ENCODE results near the gene CST7.
A peak's percentile ranks its signal among the peaks of the same experiment; 100 is the strongest.
"Not testable (repeated sequence)": the region's sequence is repeated elsewhere in the genome, so short reads cannot be mapped to it uniquely, and the experiment has no call there.

The CST7 gene

GRCh38 chr20:24948939-24949679, at the start of gene CST7:
TSS of gene CST7 (plus strand) at chr20:24949269. CDS start at chr20:24949506, 237 bp downstream.
- peak; percentile 47 to 81 (median 60) for DNase-seq (ENCODE audit: low read depth in 4 of 4, low spot score in 1 of 4)

- DNase-seq (ENCODE audit: low read depth in 4 of 4, low spot score in 1 of 4): no peak
Measured at GRCh38 chr20:24906806-24907205, 42.3 kb upstream of the CST7 start.

- no peak for DNase-seq (ENCODE audit: low read depth in 4 of 4, low spot score in 1 of 4)
Measured at GRCh38 chr20:24908642-24909041, 40.4 kb upstream of the CST7 start.

GRCh38 chr20:24909086-24909780, 39.8 kb upstream of the CST7 start:
- DNase-seq (ENCODE audit: low read depth in 4 of 4, low spot score in 1 of 4): no peak

DNA sequence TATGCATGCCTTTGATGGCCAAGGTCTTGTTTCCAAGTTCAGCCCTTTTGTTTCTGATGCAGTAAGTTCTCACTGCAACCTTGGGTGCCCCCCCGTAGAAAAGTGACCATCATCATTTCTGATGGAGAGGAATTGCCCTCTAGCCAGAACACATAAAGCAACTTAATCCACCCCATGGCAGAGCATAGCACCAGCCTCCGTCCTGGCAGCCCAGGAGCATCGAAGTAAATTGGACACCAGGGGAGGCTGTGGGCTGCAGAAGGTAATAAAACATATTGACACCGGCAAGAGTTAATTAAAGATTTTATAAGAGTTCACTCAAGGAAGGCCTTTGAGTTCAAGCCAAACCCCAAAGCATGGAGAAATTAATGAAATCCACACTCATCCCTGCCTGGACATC, 39.2 kb upstream of the CST7 start:
- DNase-seq (ENCODE audit: low read depth in 4 of 4, low spot score in 1 of 4): no peak

DNA sequence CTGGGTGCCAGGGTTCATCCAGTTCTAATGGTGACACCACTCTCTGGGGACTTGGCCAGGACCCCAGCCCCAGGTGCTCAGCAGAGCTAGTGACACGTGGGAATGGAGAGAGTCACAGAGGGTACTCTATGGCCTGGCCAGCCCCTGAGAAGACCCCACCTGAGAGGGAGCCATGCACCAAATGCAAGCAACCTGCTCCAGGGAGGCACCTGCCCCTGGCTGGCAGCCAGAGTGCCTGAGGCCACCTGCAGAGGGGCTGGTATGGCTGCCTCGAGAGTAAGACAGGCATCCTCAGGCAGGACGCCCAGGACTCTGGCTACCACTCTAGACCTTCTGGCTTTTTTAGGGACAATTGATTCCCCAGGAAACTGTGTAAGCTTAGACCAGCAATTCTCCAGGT, 38.6 kb upstream of the CST7 start:
- no peak for DNase-seq (ENCODE audit: low read depth in 4 of 4, low spot score in 1 of 4)

- no peak for DNase-seq (ENCODE audit: low read depth in 4 of 4, low spot score in 1 of 4)
Measured at GRCh38 chr20:24911461-24911860, 37.6 kb upstream of the CST7 start.

- DNase-seq (ENCODE audit: low read depth in 4 of 4, low spot score in 1 of 4): no peak
Measured at GRCh38 chr20:24912397-24913075, 36.5 kb upstream of the CST7 start.

- DNase-seq (ENCODE audit: low read depth in 4 of 4, low spot score in 1 of 4): no peak
Measured at GRCh38 chr20:24913076-24913628, 35.9 kb upstream of the CST7 start.

GRCh38 chr20:24914388-24915241, 34.5 kb upstream of the CST7 start:
- no peak for DNase-seq (ENCODE audit: low read depth in 4 of 4, low spot score in 1 of 4)

GRCh38 chr20:24915440-24915839, 33.6 kb upstream of the CST7 start:
- DNase-seq (ENCODE audit: low read depth in 4 of 4, low spot score in 1 of 4): no peak

DNA sequence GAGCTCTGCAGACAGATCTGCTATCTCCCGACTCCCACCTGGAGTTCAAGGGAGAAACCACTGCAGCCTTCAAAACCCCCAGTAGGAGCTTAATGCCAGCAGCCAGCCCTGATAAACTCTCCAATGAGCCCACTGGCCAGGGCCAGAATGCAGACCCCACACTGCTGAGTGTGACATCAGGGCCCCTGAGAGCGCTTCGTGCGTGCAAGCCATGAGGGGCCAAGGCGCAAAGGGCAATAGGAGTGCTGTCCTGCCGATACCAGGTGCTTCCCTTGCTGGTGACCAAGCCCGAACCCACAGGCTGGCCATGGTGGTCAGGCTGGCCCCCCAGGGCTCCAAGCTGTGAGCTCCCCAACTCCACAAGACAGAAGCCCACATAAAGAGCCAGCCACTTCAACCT, 33.2 kb upstream of the CST7 start:
- DNase-seq (ENCODE audit: low read depth in 4 of 4, low spot score in 1 of 4): no peak

GRCh38 chr20:24916412-24916811, 32.7 kb upstream of the CST7 start:
- DNase-seq (ENCODE audit: low read depth in 4 of 4, low spot score in 1 of 4): no peak

DNA sequence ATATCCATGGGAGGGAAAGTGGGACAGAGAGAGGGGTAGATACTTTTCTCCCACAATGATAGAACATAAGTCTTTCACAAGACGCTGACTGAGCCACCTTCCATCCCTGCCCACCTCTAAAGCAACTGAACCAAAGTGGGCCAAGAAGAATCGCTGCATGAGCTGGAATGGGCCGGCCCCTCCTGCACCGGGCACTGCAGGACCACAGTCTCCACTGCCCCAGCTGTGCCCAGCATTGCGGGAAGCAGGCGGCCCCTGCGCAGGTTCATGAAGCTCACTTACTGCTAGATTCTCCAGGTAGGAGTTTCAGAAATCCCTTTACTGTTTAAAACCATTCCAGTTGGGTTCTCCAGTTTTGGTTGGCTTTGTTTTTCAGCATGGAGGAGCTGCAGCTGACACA, 32.0 kb upstream of the CST7 start:
- no peak for DNase-seq (ENCODE audit: low read depth in 4 of 4, low spot score in 1 of 4)

GRCh38 chr20:24917797-24918578, 31.1 kb upstream of the CST7 start:
- DNase-seq (ENCODE audit: low read depth in 4 of 4, low spot score in 1 of 4): peak in 3 of 4 experiments; percentile 13 to 24 (median 22)

- no peak for DNase-seq (ENCODE audit: low read depth in 4 of 4, low spot score in 1 of 4)
Measured at GRCh38 chr20:24918579-24919566, 30.2 kb upstream of the CST7 start.

DNA sequence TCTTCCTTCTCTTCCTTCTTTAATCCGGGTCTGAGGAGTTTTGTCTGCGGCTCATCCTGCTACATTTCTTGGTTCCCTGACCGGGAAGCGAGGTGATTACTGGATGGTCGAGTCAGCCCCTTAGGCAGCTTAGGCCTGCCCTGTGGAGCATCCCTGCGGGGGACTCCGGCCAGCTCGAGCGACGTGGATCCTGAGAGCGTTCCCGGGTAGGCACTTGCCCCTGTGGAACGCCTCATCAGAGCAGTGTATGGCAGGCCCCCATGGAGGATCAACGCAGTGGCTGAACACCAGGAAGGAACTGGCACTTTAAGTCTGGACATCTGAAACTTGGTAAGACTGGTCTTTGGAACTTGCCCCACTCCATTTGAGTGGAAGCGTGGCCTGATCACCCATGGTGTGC, 29.4 kb upstream of the CST7 start:
- DNase-seq (ENCODE audit: low read depth in 4 of 4, low spot score in 1 of 4): not testable (repeated sequence)

- not testable (repeated sequence) for DNase-seq (ENCODE audit: low read depth in 4 of 4, low spot score in 1 of 4)
Measured at GRCh38 chr20:24920706-24921105, 28.4 kb upstream of the CST7 start.

DNA sequence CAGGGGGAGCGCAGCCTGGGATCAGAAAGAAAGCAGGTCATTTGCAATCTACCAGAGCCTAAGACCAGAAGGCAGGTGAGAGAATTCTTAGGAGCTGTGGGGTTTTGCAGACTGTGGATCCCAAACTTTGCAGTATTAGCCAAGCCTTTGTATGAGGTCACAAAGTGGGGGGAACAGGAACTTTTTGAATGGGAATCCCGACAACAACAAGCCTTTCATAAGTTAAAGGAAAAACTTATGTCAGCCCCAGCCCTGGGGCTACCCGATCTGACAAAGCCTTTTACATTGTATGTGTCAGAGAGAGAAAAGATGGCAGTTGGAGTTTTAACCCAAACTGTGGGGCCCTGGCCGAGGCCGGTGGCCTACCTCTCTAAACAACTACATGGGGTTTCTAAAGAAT, 19.8 kb upstream of the CST7 start:
- not testable (repeated sequence) for DNase-seq (ENCODE audit: low read depth in 4 of 4, low spot score in 1 of 4)

Data from stimulated activated CD4-positive, alpha-beta T cell treated with anti-CD3 and anti-CD28 coated beads, Interleukin-1b, Interleukin-23, amount 100 ng/mL, for 24 hours (primary cell).